NCI-H2107 treated with DMSO at 0.1 percent for 48 hours (cell line): ENCODE measurements around the gene RNF144A.

ENCODE experiments used
- DNase-seq: peaks from one replicate; lab custom pipeline; 2025; ENCODE audit not compliant: unreplicated experiment; lab: John Stamatoyannopoulos, UW

RNF144A gene

GRCh38 chr2:7040547-7040946 is 123.3 kb downstream of the RNF144A start:
- no peak for DNase-seq

GRCh38 chr2:7041421-7041820 is 124.2 kb downstream of the RNF144A start:
- no peak for DNase-seq

- no peak for DNase-seq
Measured at GRCh38 chr2:7043690-7044089, 126.5 kb downstream of the RNF144A start.

GRCh38 chr2:7044253-7045250 is 127.3 kb downstream of the RNF144A start:
- peak; percentile 8 for DNase-seq

GRCh38 chr2:7045601-7046590 is 128.7 kb downstream of the RNF144A start:
- DNase-seq = no peak

- DNase-seq = no peak
Measured at GRCh38 chr2:7047661-7048060, 130.4 kb downstream of the RNF144A start.

- DNase-seq = no peak
Measured at GRCh38 chr2:7048762-7049294, 131.6 kb downstream of the RNF144A start.

- peak; percentile 33 for DNase-seq
Measured at GRCh38 chr2:7052404-7052803, 135.2 kb downstream of the RNF144A start.

- DNase-seq = peak; percentile 97
Measured at GRCh38 chr2:7053650-7054265, 136.5 kb downstream of the RNF144A start.

- DNase-seq = peak; percentile 57
Measured at GRCh38 chr2:7057865-7058400, 140.7 kb downstream of the RNF144A start.

- DNase-seq = no peak
Measured at GRCh38 chr2:7060156-7060555, 142.9 kb downstream of the RNF144A start.

GRCh38 chr2:7060631-7061449 is 143.6 kb downstream of the RNF144A start:
- DNase-seq = no peak

- no peak for DNase-seq
Measured at GRCh38 chr2:7061450-7061789, 144.2 kb downstream of the RNF144A start.

GRCh38 chr2:7061921-7062320 is 144.7 kb downstream of the RNF144A start:
- DNase-seq = no peak

- no peak for DNase-seq
Measured at GRCh38 chr2:7063789-7064188, 146.6 kb downstream of the RNF144A start.

- DNase-seq = no peak
Measured at GRCh38 chr2:7068457-7068856, 151.2 kb downstream of the RNF144A start.

- DNase-seq = no peak
Measured at GRCh38 chr2:7070483-7070882, 153.3 kb downstream of the RNF144A start.

GRCh38 chr2:7071154-7071553 is 153.9 kb downstream of the RNF144A start:
- no peak for DNase-seq

- no peak for DNase-seq
Measured at GRCh38 chr2:7071916-7072556, 154.8 kb downstream of the RNF144A start.
